Lower leg skin (tissue), 3 donors: ENCODE data around the gene CD163.
"Not testable (repeated sequence)": the region's sequence is repeated elsewhere in the genome, so short reads cannot be mapped to it uniquely, and the experiment has no call there.

Source experiments
- CTCF ChIP-seq, 3 donors: fragments of 450-650 bp; IDR thresholded peaks; one replicate each; pipeline ENCODE4 v1.5.1; 2016; ENCODE audit warnings: antibody characterized with exemption in 3 of 3, mild to moderate bottlenecking in 3 of 3, moderate library complexity in 2 of 3
- POLR2A ChIP-seq, 2 donors: fragments of 450-650 bp; IDR thresholded peaks; one replicate each; pipeline ENCODE4 v1.6.1; 2016 to 2017; ENCODE audit warnings: antibody characterized with exemption in 2 of 2, mild to moderate bottlenecking in 1 of 2, moderate library complexity in 1 of 2

DNA sequence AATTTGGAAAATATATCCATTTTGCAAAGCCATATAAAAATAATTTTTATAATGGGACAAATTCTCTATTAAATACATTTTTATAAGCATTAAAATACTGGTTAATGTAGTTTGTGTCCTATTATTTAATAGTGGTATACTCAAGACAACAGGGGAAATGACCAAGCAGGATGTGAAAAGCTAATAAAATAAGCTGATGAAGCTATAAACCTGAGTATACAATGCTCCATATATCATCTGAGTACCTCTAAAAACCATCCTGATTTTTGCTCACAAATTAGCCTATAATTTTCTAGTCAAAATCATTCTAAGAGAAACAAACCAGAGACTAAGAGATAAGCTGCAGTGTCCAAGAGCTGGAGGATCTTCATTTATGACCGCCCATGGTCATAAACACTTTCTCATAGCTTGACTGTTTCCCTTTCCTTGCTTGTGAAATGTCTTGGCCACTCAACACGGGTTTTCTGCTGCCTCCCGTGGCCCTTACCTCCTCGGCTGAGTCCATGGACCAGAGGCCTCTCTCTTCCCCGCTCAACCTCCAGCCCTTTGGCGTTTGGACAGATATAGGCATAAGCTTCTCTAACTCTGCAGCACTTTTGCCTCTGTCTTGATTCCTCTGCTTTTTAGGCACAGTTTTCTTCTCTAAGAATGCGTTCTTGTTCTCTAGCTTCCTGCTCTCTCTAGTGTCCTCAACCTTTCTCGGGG lies 65.1 kb downstream of the CD163 start:
- not testable (repeated sequence) for TF ChIP-seq CTCF, POLR2A (IDR thresholded peaks at IDR 0.05)
